Neural crest cell (in vitro differentiated cells): ENCODE results near the gene CBX6. TPM values are rescaled to one million over a fixed set of nuclear protein-coding genes. Genes with fewer than 3 reads are reported as not detected.

Experiments
- DNase-seq: peaks from one replicate; pipeline ENCODE4 v3.0.0; 2021; ENCODE audit warnings: low read depth, mixed read lengths, low spot score
- H3K27ac Mint-ChIP-seq: one replicate; pipeline ENCODE4 v1.8.0; 2021; ENCODE audit warnings: mild to moderate bottlenecking, mixed read lengths; ENCODE audit not compliant: unreplicated experiment
- H3K27me3 Mint-ChIP-seq: 2 replicates; pipeline ENCODE4 v1.8.0; 2021; ENCODE audit warnings: low read depth, mild to moderate bottlenecking, mixed read lengths
- H3K36me3 Mint-ChIP-seq: 2 replicates; pipeline ENCODE4 v1.8.0; 2021; ENCODE audit warnings: low read depth, mild to moderate bottlenecking, mixed read lengths
- H3K4me1 Mint-ChIP-seq: 2 replicates; pipeline ENCODE4 v1.8.0; 2021; ENCODE audit warnings: mixed read lengths
- H3K4me3 Mint-ChIP-seq: one replicate; pipeline ENCODE4 v1.8.0; 2021; ENCODE audit warnings: mild to moderate bottlenecking, mixed read lengths
- H3K9me3 Mint-ChIP-seq: 2 replicates; pipeline ENCODE4 v1.8.0; 2021; ENCODE audit warnings: mixed read lengths
- CTCF ChIP-seq: fragments of 200-600 bp; sonication (generic); conservative IDR thresholded peaks from 2 replicates; pipeline ENCODE4 v1.5.0; 2021; ENCODE audit warnings: antibody characterized with exemption, mild to moderate bottlenecking
- total RNA-seq: library from RNA; stranded (reverse); gene quantifications from 2 replicates; pipeline ENCODE4 v1.2.1, GENCODE V29; 2021

Gene CBX6
- total RNA-seq, 1 donor from 2014 or later = 48.2 TPM

GRCh38 chr22:38879961-38880360 lies 7.9 kb upstream of the CBX6 start:
- Mint-ChIP-seq H3K9me3 (no peaks in the 10 kb centered on the region), H3K4me3 (no peak overlapping the region), H3K36me3 (no peaks in the 10 kb centered on the region), H3K4me1 (peaks cover 4% of the 10 kb centered on the region), H3K27ac (no peak overlapping the region), H3K27me3 (peaks cover 4% of the 10 kb centered on the region)
- TF ChIP-seq CTCF = no peak
- no peak for DNase-seq

GRCh38 chr22:38879108-38879729 lies 7.2 kb upstream of the CBX6 start:
- no peak for TF ChIP-seq CTCF
- no peak overlapping the region for H3K4me3 Mint-ChIP-seq
- DNase-seq = no peak
- no peak overlapping the region for H3K27ac Mint-ChIP-seq
- H3K9me3 Mint-ChIP-seq = no peaks in the 10 kb centered on the region
- no peaks in the 10 kb centered on the region for H3K36me3 Mint-ChIP-seq
- peaks cover 7% of the 10 kb centered on the region for H3K27me3 Mint-ChIP-seq
- H3K4me1 Mint-ChIP-seq = peaks cover 4% of the 10 kb centered on the region

DNA sequence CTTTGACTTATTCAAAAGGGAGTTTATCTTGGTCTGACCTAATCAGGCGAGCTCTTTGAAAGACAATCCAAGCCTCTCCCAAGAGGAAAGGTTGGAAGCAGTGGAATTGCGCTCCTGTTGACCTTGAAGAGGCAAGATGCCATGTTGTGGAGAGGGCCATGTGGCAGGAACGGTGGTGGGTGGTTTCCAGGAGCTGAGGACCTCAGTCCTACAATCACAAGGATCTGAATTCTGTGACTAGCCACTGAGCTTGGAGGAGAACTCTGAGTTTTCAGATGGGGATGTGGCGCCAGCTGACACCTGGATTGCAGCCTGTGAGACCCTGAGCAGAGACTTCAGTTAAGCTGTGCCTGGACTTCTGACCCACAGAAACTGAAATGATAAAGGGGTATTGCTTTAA lies 6.0 kb upstream of the CBX6 start:
- H3K27me3 Mint-ChIP-seq = peaks cover 10% of the 10 kb centered on the region
- no peak for TF ChIP-seq CTCF
- peak overlapping the region; percentile 13 for H3K4me3 Mint-ChIP-seq
- H3K36me3 Mint-ChIP-seq = no peaks in the 10 kb centered on the region
- no peak overlapping the region for H3K27ac Mint-ChIP-seq
- no peak for DNase-seq
- H3K4me1 Mint-ChIP-seq = peaks cover 10% of the 10 kb centered on the region
- no peaks in the 10 kb centered on the region for H3K9me3 Mint-ChIP-seq

DNA sequence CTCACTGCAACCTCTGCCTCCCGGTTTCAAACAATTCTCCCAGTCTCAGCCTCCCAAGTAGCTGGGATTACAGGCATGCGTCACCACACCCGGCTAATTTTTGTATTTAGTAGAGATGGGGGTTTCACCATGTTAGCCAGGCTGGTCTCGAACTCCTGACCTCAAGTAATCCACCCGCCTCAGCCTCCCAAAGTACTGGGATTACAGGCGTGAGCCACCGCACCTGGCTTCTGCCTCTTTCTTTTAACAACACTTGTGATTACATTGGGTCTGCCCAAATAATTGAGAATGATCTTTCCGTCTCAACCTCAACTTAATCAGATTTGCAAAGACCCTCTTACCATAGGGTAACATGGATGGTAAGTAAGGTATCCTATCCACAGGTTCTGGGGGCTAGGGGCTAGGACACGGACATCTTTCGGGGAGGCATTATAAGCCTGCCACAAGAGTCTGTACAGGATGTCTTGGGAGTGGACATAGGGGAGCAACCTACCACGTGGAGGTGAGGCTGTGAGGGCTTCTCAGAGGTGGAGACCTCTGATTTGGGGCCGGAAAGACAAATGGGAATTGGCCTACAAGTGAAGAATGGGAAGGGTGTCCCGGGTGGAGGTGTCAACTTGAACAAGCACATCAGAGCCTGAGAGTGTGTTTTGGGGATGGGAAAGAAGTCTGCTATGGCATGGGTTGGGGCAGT lies 2.7 kb upstream of the CBX6 start:
- H3K4me3 Mint-ChIP-seq = peak overlapping the region; percentile 80
- TF ChIP-seq CTCF = no peak

GRCh38 chr22:38873469-38874411 lies 1.7 kb upstream of the CBX6 start:
- no peak for DNase-seq
- no peak overlapping the region for H3K27ac Mint-ChIP-seq
- peaks cover 24% of the 10 kb centered on the region for H3K4me1 Mint-ChIP-seq
- H3K27me3 Mint-ChIP-seq = peaks cover 11% of the 10 kb centered on the region
- no peaks in the 10 kb centered on the region for H3K36me3 Mint-ChIP-seq
- no peak for TF ChIP-seq CTCF
- H3K4me3 Mint-ChIP-seq = peak overlapping the region; percentile 91
- no peaks in the 10 kb centered on the region for H3K9me3 Mint-ChIP-seq

More for the DNA sequence above, 2.7 kb upstream of the CBX6 start:
- peaks cover 19% of the 10 kb centered on the region for H3K4me1 Mint-ChIP-seq
- H3K27me3 Mint-ChIP-seq = peaks cover 10% of the 10 kb centered on the region
- H3K27ac Mint-ChIP-seq = peak overlapping the region; percentile 73
- DNase-seq = no peak
- no peaks in the 10 kb centered on the region for H3K36me3 Mint-ChIP-seq
- no peaks in the 10 kb centered on the region for H3K9me3 Mint-ChIP-seq
